H1 (cell line): ENCODE measurements around the gene ABCG1. TPM values are rescaled to one million over a fixed set of nuclear protein-coding genes. Genes with fewer than 3 reads are reported as not detected.

Experiments used
- CTCF ChIA-PET: fragments of 300-600 bp; sonication (Branson Sonifier 250); formaldehyde crosslinking; loops from one replicate; lab custom pipeline; 2021; ENCODE audit not compliant: partially characterized antibody; lab: Charles Lee
- POLR2A ChIA-PET: fragments of 300-600 bp; sonication (Branson Sonifier 250); formaldehyde crosslinking; loops from one replicate; lab custom pipeline; 2021; ENCODE audit warnings: inconsistent platforms; ENCODE audit not compliant: partially characterized antibody; lab: Charles Lee
- DNase-seq, 2 experiments: peaks; one replicate each; pipeline versions ENCODE4 v3.0.0 to v3.0.0-alpha.2; 2010 to 2022; ENCODE audit warnings: low spot score in 2 of 2, low read depth in 1 of 2, mixed read lengths in 1 of 2
- FAIRE-seq: peaks from 2 replicates; lab custom pipeline; 2011; peaks lifted over from hg19 to GRCh38; lab: Jason Lieb, UNC
- H2AFZ ChIP-seq: 2 replicates; pipeline ENCODE4 v1.8.1; 2012; ENCODE audit warnings: low read length, inconsistent platforms
- H2AK5ac ChIP-seq: 2 replicates; pipeline ENCODE4 v1.6.1; 2013; ENCODE audit warnings: low read depth, low read length
- H2BK120ac ChIP-seq: replicated peaks from 2 replicates; pipeline ENCODE3; 2013; ENCODE audit warnings: low read depth, low read length, inconsistent platforms
- H2BK12ac ChIP-seq: 2 replicates; pipeline ENCODE4 v1.6.1; 2013; ENCODE audit warnings: low read depth, low read length
- H2BK15ac ChIP-seq: 2 replicates; pipeline ENCODE4 v1.6.1; 2013; ENCODE audit warnings: low read length
- H2BK20ac ChIP-seq: 2 replicates; pipeline ENCODE4 v1.6.1; 2013; ENCODE audit warnings: low read length
- H2BK5ac ChIP-seq: 2 replicates; pipeline ENCODE4 v1.6.1; 2013; ENCODE audit warnings: low read depth, low read length
- H3K14ac ChIP-seq: 2 replicates; pipeline ENCODE4 v1.6.1; 2013; ENCODE audit warnings: inconsistent platforms; ENCODE audit not compliant: insufficient read length
- H3K18ac ChIP-seq: 2 replicates; pipeline ENCODE4 v1.6.1; 2013; ENCODE audit warnings: low read length; ENCODE audit errors: extremely low read depth
- H3K23ac ChIP-seq: 2 replicates; pipeline ENCODE4 v1.6.1; 2013; ENCODE audit warnings: inconsistent platforms; ENCODE audit not compliant: insufficient read length
- H3K23me2 ChIP-seq: 2 replicates; pipeline ENCODE4 v1.6.1; 2013; ENCODE audit warnings: low read depth, low read length
- H3K27ac ChIP-seq: 2 replicates; pipeline ENCODE4 v1.6.1; 2011; ENCODE audit warnings: low read depth, low read length, inconsistent platforms
- H3K27me3 ChIP-seq, 4 experiments: replicated peaks in 1 of 4; 1 replicate in 1 of 4; 2 replicates in 3 of 4; pipeline versions ENCODE4 v1.6.1 to v1.8.1; 2011 to 2013; ENCODE audit warnings: low read length in 3 of 4, mild to moderate bottlenecking in 3 of 4, inconsistent platforms in 2 of 4, mixed read lengths in 2 of 4, moderate library complexity in 1 of 4; ENCODE audit not compliant: control insufficient read depth in 3 of 4, insufficient read depth in 3 of 4; ENCODE audit errors: extremely low read depth in 1 of 4
- H3K36me3 ChIP-seq, 4 experiments: 2 replicates each; pipeline versions ENCODE4 v1.6.1 to v1.8.1; 2011 to 2013; ENCODE audit warnings: mild to moderate bottlenecking in 4 of 4, low read length in 3 of 4, moderate library complexity in 2 of 4, control low read depth in 1 of 4, inconsistent platforms in 1 of 4; ENCODE audit not compliant: insufficient read depth in 4 of 4, control insufficient read depth in 2 of 4
- H3K4ac ChIP-seq: replicated peaks from 2 replicates; pipeline ENCODE3; 2013; ENCODE audit warnings: low read length, low read depth, mixed read lengths, inconsistent platforms; ENCODE audit not compliant: insufficient read length
- H3K4me1 ChIP-seq, 4 experiments: replicated peaks in 1 of 4; 1 replicate in 1 of 4; 2 replicates in 3 of 4; pipeline versions ENCODE4 v1.6.1 to v1.8.1; 2011 to 2013; ENCODE audit warnings: low read length in 3 of 4, inconsistent platforms in 2 of 4, mixed read lengths in 1 of 4; ENCODE audit not compliant: insufficient read depth in 4 of 4, control insufficient read depth in 3 of 4
- H3K4me2 ChIP-seq, 2 experiments: 2 replicates each; pipeline versions ENCODE4 v1.6.1 to v1.8.1; 2011 to 2013; ENCODE audit warnings: low read depth in 2 of 2, low read length in 2 of 2, control low read depth in 1 of 2, inconsistent platforms in 1 of 2, mild to moderate bottlenecking in 1 of 2; ENCODE audit not compliant: insufficient read depth in 1 of 2
- H3K4me3 ChIP-seq, 4 experiments: fragments of 200-600, 300-600 bp in 1 of 4; sonication (generic), shearing (Covaris generic), sonication (Bioruptor Twin) in 1 of 4; 2 replicates each; pipeline versions ENCODE4 v1.5.1 to v1.8.1; 2011 to 2016; ENCODE audit warnings: low read length in 4 of 4, low read depth in 3 of 4, control low read depth in 2 of 4, inconsistent platforms in 2 of 4, mild to moderate bottlenecking in 2 of 4, mixed read lengths in 1 of 4, moderate library complexity in 1 of 4; ENCODE audit not compliant: insufficient read depth in 2 of 4; ENCODE audit errors: extremely low read depth in 1 of 4
- H3K56ac ChIP-seq: replicated peaks from 2 replicates; pipeline ENCODE3; 2013; ENCODE audit warnings: low read depth, mild to moderate bottlenecking, mixed read lengths, low read length, inconsistent platforms; ENCODE audit not compliant: insufficient read length
- H3K79me1 ChIP-seq: 2 replicates; pipeline ENCODE4 v1.6.1; 2013; ENCODE audit warnings: low read depth, low read length, control low read depth
- H3K79me2 ChIP-seq, 2 experiments: 2 replicates each; pipeline versions ENCODE4 v1.6.1 to v1.8.1; 2012 to 2013; ENCODE audit warnings: low read length in 2 of 2, mild to moderate bottlenecking in 2 of 2, inconsistent platforms in 1 of 2; ENCODE audit not compliant: insufficient read depth in 2 of 2, control insufficient read depth in 1 of 2
- H3K9ac ChIP-seq, 4 experiments: replicated peaks in 1 of 4; 1 replicate in 1 of 4; 2 replicates in 3 of 4; pipeline versions ENCODE4 v1.6.1 to v1.8.1; 2011 to 2013; ENCODE audit warnings: low read depth in 3 of 4, low read length in 3 of 4, control low read depth in 2 of 4, mild to moderate bottlenecking in 2 of 4, moderate library complexity in 2 of 4, inconsistent platforms in 1 of 4; ENCODE audit errors: extremely low read depth in 1 of 4
- H3K9me3 ChIP-seq, 2 experiments: 2 replicates each; pipeline versions ENCODE4 v1.6.1 to v1.8.1; 2012 to 2013; ENCODE audit warnings: mild to moderate bottlenecking in 2 of 2, moderate library complexity in 2 of 2, control low read depth in 1 of 2, inconsistent platforms in 1 of 2, low read depth in 1 of 2, low read length in 1 of 2, mixed read lengths in 1 of 2; ENCODE audit not compliant: insufficient read depth in 2 of 2
- H4K20me1 ChIP-seq, 2 experiments: replicated peaks in 1 of 2; 2 replicates each; pipeline versions ENCODE3 to v1.8.1; 2011 to 2013; ENCODE audit warnings: inconsistent platforms in 2 of 2, low read length in 2 of 2, mild to moderate bottlenecking in 1 of 2; ENCODE audit not compliant: insufficient read depth in 2 of 2, control insufficient read depth in 1 of 2
- H4K5ac ChIP-seq: 2 replicates; pipeline ENCODE4 v1.6.1; 2013; ENCODE audit warnings: low read length, low read depth, mixed read lengths, inconsistent platforms; ENCODE audit not compliant: insufficient read length
- H4K8ac ChIP-seq: 2 replicates; pipeline ENCODE4 v1.8.0; 2013; ENCODE audit warnings: mild to moderate bottlenecking, moderate library complexity, low read length, inconsistent platforms; ENCODE audit not compliant: insufficient read depth; ENCODE audit errors: extremely low read depth
- H4K91ac ChIP-seq: replicated peaks from 2 replicates; pipeline ENCODE3; 2013; ENCODE audit warnings: low read length, mixed read lengths, inconsistent platforms; ENCODE audit not compliant: insufficient read length
- CEBPB ChIP-seq: IDR thresholded peaks from 2 replicates; pipeline ENCODE4 v1.6.1; 2012; ENCODE audit warnings: low read depth, low read length
- CREB1 ChIP-seq: IDR thresholded peaks from 2 replicates; pipeline ENCODE4 v1.6.1; 2012; ENCODE audit warnings: inconsistent platforms
- EGR1 ChIP-seq: IDR thresholded peaks from 2 replicates; pipeline ENCODE4 v1.6.1; 2011; ENCODE audit warnings: low read depth, low read length, borderline replicate concordance
- MAFK ChIP-seq: IDR thresholded peaks from 2 replicates; pipeline ENCODE4 v1.6.1; 2012; ENCODE audit warnings: low read depth, mild to moderate bottlenecking, improper control_type of control experiment, low read length
- RAD21 ChIP-seq, 2 experiments: IDR thresholded peaks in 1 of 2; conservative IDR thresholded peaks in 1 of 2; 2 replicates each; pipeline ENCODE4 v1.6.1; 2011; ENCODE audit warnings: low read depth in 2 of 2, low read length in 2 of 2, improper control_type of control experiment in 1 of 2, inconsistent platforms in 1 of 2, mild to moderate bottlenecking in 1 of 2, moderate library complexity in 1 of 2
- RNF2 ChIP-seq: fragments of 200-900, 300-1000 bp; sonication (generic); IDR thresholded peaks from 2 replicates; pipeline ENCODE4 v1.7.1; 2016; ENCODE audit warnings: borderline replicate concordance, low read depth, mild to moderate bottlenecking, antibody characterized with exemption, low read length; ENCODE audit not compliant: poor library complexity, severe bottlenecking; ENCODE audit errors: missing control alignments
- TBP ChIP-seq: IDR thresholded peaks from 2 replicates; pipeline ENCODE4 v1.6.1; 2011; ENCODE audit warnings: low read depth, low read length, improper control_type of control experiment
- WGBS, 2 experiments: shearing (Covaris generic) in 1 of 2; methylation state at CpG; one replicate each; pipeline versions ENCODE4 v1.1.6 to v1.1.7; 2013 to 2015; ENCODE audit warnings: low lambda C conversion rate in 2 of 2, mixed read lengths in 2 of 2, inconsistent platforms in 1 of 2, low coverage in 1 of 2, missing lambda C conversion rate in 1 of 2; ENCODE audit not compliant: insufficient replicate concordance in 2 of 2, insufficient coverage in 1 of 2, insufficient read length in 1 of 2; ENCODE audit errors: extremely low coverage in 1 of 2, missing lambda C conversion rate in 1 of 2; 5-methylcytosine and 5-hydroxymethylcytosine counted together
- polyA plus RNA-seq, 7 experiments: library from polyadenylated mRNA; depleted of rRNA in 3 of 7; stranded (reverse) in 5 of 7; unstranded in 2 of 7; fragments of >200 nt in 5 of 7; fragments of 200-250 nt in 2 of 7; gene quantifications; 1 replicate in 5 of 7; 2 replicates in 1 of 7; 4 replicates in 1 of 7; pipeline versions ENCODE4 v1.2.1 to v1.2.3, GENCODE V29; 2011 to 2013; ENCODE audit warnings: missing spikeins in 2 of 7, mixed read lengths in 2 of 7
- total RNA-seq: library from RNA; stranded (reverse); fragmentation: NEBNext Ultra II Directional; extraction: Animal tissue kit (Norgen Biotek cat#: 25700); gene quantifications from 2 replicates; pipeline ENCODE4 v1.2.1, GENCODE V29; 2021
- TF ChIP-seq, protein P1 (sequence below), 3 experiments: IDR thresholded peaks; 1 replicate in 2 of 3; 2 replicates in 1 of 3; pipeline versions ENCODE4 v1.5.1 to v1.6.1; 2011; ENCODE audit warnings: low read length in 3 of 3, mild to moderate bottlenecking in 3 of 3, inconsistent platforms in 2 of 3, low read depth in 1 of 3, moderate library complexity in 1 of 3; ENCODE audit not compliant: insufficient read depth in 1 of 3; ENCODE audit errors: control extremely low read depth in 1 of 3

The ABCG1 gene
- total and polyA plus RNA-seq, 2 of the 8 experiments (the other 6 are each of a cell fraction or from before 2014, with no cell fraction given) = 2.1 to 4.0 TPM

DNA sequence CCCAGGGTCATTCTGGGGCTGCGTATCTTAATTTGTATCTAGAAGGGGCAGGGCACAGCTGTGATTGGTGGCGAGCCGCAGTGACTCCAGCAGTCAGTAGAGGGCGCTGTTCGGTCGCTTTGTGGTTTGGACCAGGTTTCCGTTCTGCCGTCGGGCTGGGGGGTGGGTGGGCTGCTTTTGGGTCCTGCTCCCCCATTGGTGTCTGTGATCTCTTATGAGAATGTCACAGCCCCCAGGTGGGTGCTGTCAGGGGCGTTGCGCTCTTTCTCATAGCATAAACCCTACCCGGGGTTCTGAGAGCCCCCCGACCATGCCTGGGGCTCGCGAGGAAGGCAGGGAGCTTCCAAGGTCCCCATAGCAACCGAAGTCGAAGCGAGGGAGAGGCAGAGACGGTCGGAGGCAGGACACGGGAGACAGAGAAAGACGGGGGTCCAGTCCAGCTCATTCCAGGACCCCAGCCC is 90.8 kb downstream of the ABCG1 start:
- peak overlapping the region; percentile 73; the same call in 1 of the 2 replicates for H2AFZ ChIP-seq
- H3K27ac ChIP-seq = no peak overlapping the region
- no peaks in the 10 kb centered on the region for H3K9me3 ChIP-seq
- peaks cover 4 to 14% (median 6%) of the 10 kb centered on the region in 4 experiments for H3K4me1 ChIP-seq
- no peak overlapping the region for H4K5ac ChIP-seq
- 7% methylated on average over 18 of the region's 22 CpGs; no CpG with 5 or more reads in 1 of the 2 experiments for WGBS, 2 experiments
- peaks cover 0 to 7% (median 3%) of the 10 kb centered on the region in 4 experiments; a peak in 2 of 7 replicates for H3K27me3 ChIP-seq
- POLR2A ChIA-PET = interaction anchor here (1.6 kb wide), 1 partner anchor 29 kb away, joined by 4 read pairs; no protein-coding TSS in a partner anchor
- H3K36me3 ChIP-seq = no peaks in the 10 kb centered on the region
- H3K4ac ChIP-seq = no peak overlapping the region
- H3K4me3 ChIP-seq = peak overlapping the region in 3 of 4 experiments; percentile 28 to 54 (median 30); a peak in 4 of 8 replicates
- H3K14ac ChIP-seq = no peak overlapping the region
- H2BK5ac ChIP-seq = no peak overlapping the region
- H2BK20ac ChIP-seq = no peak overlapping the region
- H3K23me2 ChIP-seq = no peaks in the 10 kb centered on the region; the same call in 1 of the 2 replicates
- no peak overlapping the region; the same call in 1 of the 2 replicates for H2BK15ac ChIP-seq
- H3K4me2 ChIP-seq = peak overlapping the region; percentile 0 to 77; a peak in 3 of 4 replicates
- no peak overlapping the region for H3K9ac ChIP-seq
- no peak overlapping the region for H4K91ac ChIP-seq
- H2BK12ac ChIP-seq = 0 out of 2 replicates have a peak overlapping the region, but pooled peaks have one; percentile 68
- H3K18ac ChIP-seq = no peak overlapping the region
- DNase-seq = peak in 1 of 2 experiments; percentile 96
- no peak overlapping the region for H2AK5ac ChIP-seq
- H3K79me2 ChIP-seq = no peaks in the 10 kb centered on the region
- no peaks in the 10 kb centered on the region for H3K79me1 ChIP-seq
- peak overlapping the region; percentile 76; the same call in 1 of the 2 replicates for H4K8ac ChIP-seq
- FAIRE-seq = no peak
- no peaks in the 10 kb centered on the region for H4K20me1 ChIP-seq
- CTCF ChIA-PET = interaction anchor here (0.6 to 14.3 kb wide), 51 partner anchors 9 to 381 kb away, joined by 3 to 137 read pairs (median 4); no protein-coding TSS in a partner anchor
- no peak overlapping the region for H3K23ac ChIP-seq
- H2BK120ac ChIP-seq = no peak overlapping the region
- H3K56ac ChIP-seq = no peak overlapping the region
- TF ChIP-seq TBP (no peak), RAD21 (IDR thresholded peaks at IDR 0.05 in 1 of 2, conservative IDR thresholded peaks at IDR 0.05 in 1 of 2; ENCODE audit: low read depth in 2 of 2, low read length in 2 of 2) (peak; percentile 77 to 86), MAFK (no peak), EGR1 (no peak), CEBPB (no peak), CREB1 (0 out of 2 replicates have a peak, but pooled peaks have one; percentile 44), RNF2 (no peak)
- TF ChIP-seq, protein P1, sequence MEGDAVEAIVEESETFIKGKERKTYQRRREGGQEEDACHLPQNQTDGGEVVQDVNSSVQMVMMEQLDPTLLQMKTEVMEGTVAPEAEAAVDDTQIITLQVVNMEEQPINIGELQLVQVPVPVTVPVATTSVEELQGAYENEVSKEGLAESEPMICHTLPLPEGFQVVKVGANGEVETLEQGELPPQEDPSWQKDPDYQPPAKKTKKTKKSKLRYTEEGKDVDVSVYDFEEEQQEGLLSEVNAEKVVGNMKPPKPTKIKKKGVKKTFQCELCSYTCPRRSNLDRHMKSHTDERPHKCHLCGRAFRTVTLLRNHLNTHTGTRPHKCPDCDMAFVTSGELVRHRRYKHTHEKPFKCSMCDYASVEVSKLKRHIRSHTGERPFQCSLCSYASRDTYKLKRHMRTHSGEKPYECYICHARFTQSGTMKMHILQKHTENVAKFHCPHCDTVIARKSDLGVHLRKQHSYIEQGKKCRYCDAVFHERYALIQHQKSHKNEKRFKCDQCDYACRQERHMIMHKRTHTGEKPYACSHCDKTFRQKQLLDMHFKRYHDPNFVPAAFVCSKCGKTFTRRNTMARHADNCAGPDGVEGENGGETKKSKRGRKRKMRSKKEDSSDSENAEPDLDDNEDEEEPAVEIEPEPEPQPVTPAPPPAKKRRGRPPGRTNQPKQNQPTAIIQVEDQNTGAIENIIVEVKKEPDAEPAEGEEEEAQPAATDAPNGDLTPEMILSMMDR (IDR thresholded peaks at IDR 0.05; ENCODE audit: control extremely low read depth in 1 of 3, insufficient read depth in 1 of 3, low read depth in 1 of 3, low read length in 3 of 3) = peak in 2 of 3 experiments; percentile 85 to 88; a peak in 3 of 4 replicates
